ENCODE data around the gene ITGB4. TPM values are rescaled to one million over a fixed set of nuclear protein-coding genes. Genes with fewer than 3 reads are reported as not detected.

Gene ITGB4
- total RNA-seq, 4 donors from 2014 or later = 196 to 323 (median 229) TPM

DNA sequence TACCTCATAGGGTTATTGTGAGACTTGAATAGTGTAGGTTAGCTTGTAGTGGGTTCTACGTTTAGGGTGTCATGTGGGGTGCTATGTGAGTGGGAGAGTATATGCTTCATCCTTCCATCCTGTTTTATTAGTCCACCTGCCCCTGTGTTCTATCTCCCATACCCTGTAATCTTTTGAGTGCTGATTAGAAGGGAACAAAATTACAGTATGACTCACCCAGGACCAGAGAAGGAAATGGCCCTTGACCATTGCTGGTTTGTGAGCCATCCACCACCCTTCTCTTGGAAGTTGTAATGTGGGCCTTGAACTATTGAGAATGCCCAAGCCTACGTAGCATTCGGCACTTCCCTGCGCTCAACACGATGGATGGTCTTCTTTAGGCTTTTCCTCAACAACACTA, 37.0 kb upstream of the ITGB4 start:
- H3K27ac ChIP-seq = peak overlapping the region; percentile 40 to 54 (median 48)
- H3K27me3 ChIP-seq = no peaks in the 10 kb centered on the region
- H3K4me3 ChIP-seq = no peak overlapping the region
- no peak for DNase-seq
- no peaks in the 10 kb centered on the region for H3K9me3 ChIP-seq
- intact Hi-C loops (cut with DNase I; ENCODE audit: low total_unique reads) (no loop called here), in situ Hi-C loops (cut with MboI; ENCODE audit: low pct_ligation_motif_present in 1 of 4, low pct_unique_long_range_greater_than_20kb in 1 of 4, low sequenced_read_pairs in 3 of 4) (no loop called here)
- peaks cover 22 to 62% (median 29%) of the 10 kb centered on the region in 4 donors for H3K4me1 ChIP-seq
- WGBS, 2 donors (ENCODE audit: low coverage in 1 of 2) = 92% methylated on average over 5 of the region's 5 CpGs; no CpG with 5 or more reads in 1 of the 2 donors
- TF ChIP-seq POLR2AphosphoS5 (IDR thresholded peaks at IDR 0.05) (no peak), POLR2A (IDR thresholded peaks at IDR 0.05) (no peak), EP300 (IDR thresholded peaks at IDR 0.05; ENCODE audit: low read depth) (no peak)
- TF ChIP-seq, protein P1, sequence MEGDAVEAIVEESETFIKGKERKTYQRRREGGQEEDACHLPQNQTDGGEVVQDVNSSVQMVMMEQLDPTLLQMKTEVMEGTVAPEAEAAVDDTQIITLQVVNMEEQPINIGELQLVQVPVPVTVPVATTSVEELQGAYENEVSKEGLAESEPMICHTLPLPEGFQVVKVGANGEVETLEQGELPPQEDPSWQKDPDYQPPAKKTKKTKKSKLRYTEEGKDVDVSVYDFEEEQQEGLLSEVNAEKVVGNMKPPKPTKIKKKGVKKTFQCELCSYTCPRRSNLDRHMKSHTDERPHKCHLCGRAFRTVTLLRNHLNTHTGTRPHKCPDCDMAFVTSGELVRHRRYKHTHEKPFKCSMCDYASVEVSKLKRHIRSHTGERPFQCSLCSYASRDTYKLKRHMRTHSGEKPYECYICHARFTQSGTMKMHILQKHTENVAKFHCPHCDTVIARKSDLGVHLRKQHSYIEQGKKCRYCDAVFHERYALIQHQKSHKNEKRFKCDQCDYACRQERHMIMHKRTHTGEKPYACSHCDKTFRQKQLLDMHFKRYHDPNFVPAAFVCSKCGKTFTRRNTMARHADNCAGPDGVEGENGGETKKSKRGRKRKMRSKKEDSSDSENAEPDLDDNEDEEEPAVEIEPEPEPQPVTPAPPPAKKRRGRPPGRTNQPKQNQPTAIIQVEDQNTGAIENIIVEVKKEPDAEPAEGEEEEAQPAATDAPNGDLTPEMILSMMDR (IDR thresholded peaks at IDR 0.05) = no peak
- H3K36me3 ChIP-seq = no peaks in the 10 kb centered on the region

DNA sequence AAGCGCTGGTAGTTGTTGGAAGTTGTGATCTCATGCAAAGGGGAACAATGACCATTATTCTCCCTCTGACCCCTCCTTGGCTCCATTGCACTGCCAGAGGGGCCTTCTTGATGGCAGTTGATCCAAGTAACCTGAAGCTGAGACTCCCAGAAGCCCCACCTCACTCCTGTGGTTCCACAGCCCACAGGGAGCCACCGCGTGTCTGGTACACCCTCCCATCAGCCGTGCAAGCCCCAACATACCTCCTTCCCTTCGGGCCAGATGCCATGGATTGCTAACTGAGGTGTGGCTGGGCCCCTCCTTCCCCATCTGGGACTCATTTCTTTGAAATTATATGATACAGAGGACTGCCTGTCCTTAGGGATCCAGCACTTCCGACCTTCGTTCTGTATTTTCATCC, 36.3 kb upstream of the ITGB4 start:
- peak; percentile 63 for DNase-seq
- TF ChIP-seq POLR2AphosphoS5 (IDR thresholded peaks at IDR 0.05) = peak in 1 of 3 donors; percentile 19
- TF ChIP-seq, protein P1 (IDR thresholded peaks at IDR 0.05) = no peak
- H3K27ac ChIP-seq = peak overlapping the region; percentile 40 to 54 (median 48)
- peaks cover 18 to 60% (median 29%) of the 10 kb centered on the region in 4 donors for H3K4me1 ChIP-seq
- no peaks in the 10 kb centered on the region for H3K36me3 ChIP-seq
- no peak overlapping the region for H3K4me3 ChIP-seq
- H3K27me3 ChIP-seq = no peaks in the 10 kb centered on the region
- intact Hi-C loops (cut with DNase I; ENCODE audit: low total_unique reads) = no loop called here
- H3K9me3 ChIP-seq = no peaks in the 10 kb centered on the region
- WGBS, 2 donors (ENCODE audit: low coverage in 1 of 2) = 71 to 83% methylated on average over 2 to 7 of the region's 7 CpGs
- in situ Hi-C loops (cut with MboI; ENCODE audit: low pct_ligation_motif_present in 1 of 4, low pct_unique_long_range_greater_than_20kb in 1 of 4, low sequenced_read_pairs in 3 of 4) = no loop called here

DNA sequence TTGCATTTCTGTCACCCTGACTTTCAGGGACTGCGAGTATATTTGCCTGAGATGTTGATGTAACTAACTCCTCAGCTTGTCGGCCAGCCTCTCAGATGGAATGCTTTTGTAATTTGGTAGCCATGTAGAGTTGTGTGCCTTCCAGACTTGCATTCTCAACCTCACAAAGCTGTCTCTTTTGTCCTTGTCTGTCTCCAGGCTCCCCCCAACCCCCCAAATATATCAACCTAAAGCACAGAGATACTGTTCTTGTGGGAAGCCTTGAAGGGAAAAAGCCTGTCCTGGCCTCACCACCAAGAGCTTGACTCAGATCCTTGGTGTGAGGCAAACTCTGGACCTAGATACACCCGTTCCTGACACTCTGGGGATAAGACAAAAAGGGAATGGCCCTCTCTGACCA, 35.8 kb upstream of the ITGB4 start:
- no peaks in the 10 kb centered on the region for H3K9me3 ChIP-seq
- no peak overlapping the region for H3K4me3 ChIP-seq
- in situ Hi-C loops (cut with MboI; ENCODE audit: low pct_ligation_motif_present in 1 of 4, low pct_unique_long_range_greater_than_20kb in 1 of 4, low sequenced_read_pairs in 3 of 4) (no loop called here), intact Hi-C loops (cut with DNase I; ENCODE audit: low total_unique reads) (no loop called here)
- H3K27me3 ChIP-seq = no peaks in the 10 kb centered on the region
- TF ChIP-seq POLR2AphosphoS5 (IDR thresholded peaks at IDR 0.05) (no peak), EP300 (IDR thresholded peaks at IDR 0.05; ENCODE audit: low read depth) (no peak), POLR2A (IDR thresholded peaks at IDR 0.05) (no peak)
- TF ChIP-seq, protein P1 (IDR thresholded peaks at IDR 0.05) = no peak
- peaks cover 16 to 60% (median 29%) of the 10 kb centered on the region in 4 donors for H3K4me1 ChIP-seq
- DNase-seq = no peak
- H3K36me3 ChIP-seq = no peaks in the 10 kb centered on the region
- peak overlapping the region; percentile 40 to 54 (median 48) for H3K27ac ChIP-seq
- 75 to 90% methylated on average over 2 to 3 of the region's 3 CpGs for WGBS, 2 donors (ENCODE audit: low coverage in 1 of 2)

DNA sequence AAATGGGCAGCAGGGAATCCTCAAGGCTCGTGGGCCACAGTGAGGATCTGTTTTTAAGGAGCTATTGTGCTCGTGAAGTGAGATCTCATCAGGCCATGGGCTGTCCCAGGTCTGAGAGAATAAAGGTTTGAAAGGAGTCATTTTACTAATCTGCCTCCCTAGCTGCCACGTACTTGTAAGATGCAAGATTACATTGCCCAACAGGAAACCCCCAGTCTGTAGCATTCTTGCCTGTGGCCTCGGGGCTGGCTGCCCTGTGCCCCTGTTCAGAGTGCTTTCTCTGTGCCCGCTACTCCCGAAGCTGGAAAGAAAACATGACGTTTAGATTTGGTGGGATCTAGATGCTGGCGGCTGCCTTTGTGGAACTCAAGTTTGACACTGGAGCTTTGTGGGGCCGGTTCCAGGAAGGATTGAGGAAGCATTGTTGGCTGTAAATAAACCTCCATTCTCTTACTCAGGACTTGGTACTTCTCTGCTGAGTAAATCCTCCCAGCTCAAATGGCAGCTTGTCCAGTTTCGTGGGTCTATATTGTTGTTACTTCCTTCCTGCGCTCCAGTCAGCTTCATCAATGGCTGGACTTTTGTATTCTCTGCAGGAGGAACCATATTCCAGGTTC, 32.9 kb upstream of the ITGB4 start:
- no peaks in the 10 kb centered on the region for H3K9me3 ChIP-seq
- TF ChIP-seq POLR2A (IDR thresholded peaks at IDR 0.05) (no peak), EP300 (IDR thresholded peaks at IDR 0.05; ENCODE audit: low read depth) (no peak)
- in situ Hi-C loops (cut with MboI; ENCODE audit: low pct_ligation_motif_present in 1 of 4, low pct_unique_long_range_greater_than_20kb in 1 of 4, low sequenced_read_pairs in 3 of 4) = no loop called here
- peaks cover 19 to 79% (median 31%) of the 10 kb centered on the region in 4 donors for H3K4me1 ChIP-seq
- intact Hi-C loops (cut with DNase I; ENCODE audit: low total_unique reads) = no loop called here
- no peak for DNase-seq
- no peaks in the 10 kb centered on the region for H3K36me3 ChIP-seq
- H3K4me3 ChIP-seq = no peak overlapping the region
- no peaks in the 10 kb centered on the region for H3K27me3 ChIP-seq
- WGBS, 2 donors (ENCODE audit: low coverage in 1 of 2) = 63 to 67% methylated on average over 2 to 11 of the region's 11 CpGs
- peak overlapping the region; percentile 49 to 65 (median 51) for H3K27ac ChIP-seq

Measured in transverse colon (tissue), 4 donors.